Stimulated activated CD4-positive, alpha-beta T cell treated with anti-CD3 and anti-CD28 coated beads, TNF-alpha, amount 100 ng/mL, for 48 hours (primary cell): ENCODE measurements around the gene RTF1.
"Not testable (repeated sequence)": the region's sequence is repeated elsewhere in the genome, so short reads cannot be mapped to it uniquely, and the experiment has no call there.

ENCODE experiments used
- DNase-seq, 3 donors: peaks; one replicate each; pipeline ENCODE4 v3.0.0-alpha.2; 2020; ENCODE audit warnings: low read depth in 3 of 3

RTF1 gene

DNA sequence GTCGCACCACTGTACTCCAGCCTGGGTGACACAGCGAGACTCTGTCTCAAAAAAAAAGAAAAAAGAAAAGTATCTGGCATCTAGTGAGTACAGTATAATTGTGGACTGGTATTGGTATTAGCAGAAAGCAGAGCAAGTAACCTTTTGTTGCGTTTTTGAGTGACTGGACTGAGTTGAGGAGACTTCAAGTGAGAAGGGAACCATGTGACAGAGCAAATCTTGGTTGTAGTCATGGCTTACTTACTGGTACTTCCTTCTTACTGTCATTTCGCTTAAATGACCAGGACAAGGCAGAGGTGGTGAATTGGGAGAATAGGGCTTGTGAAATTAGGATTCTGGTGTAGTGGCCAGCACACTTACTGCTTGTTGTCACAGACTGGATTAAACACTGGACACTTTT is 20.6 kb downstream of the RTF1 start:
- no peak for DNase-seq

DNA sequence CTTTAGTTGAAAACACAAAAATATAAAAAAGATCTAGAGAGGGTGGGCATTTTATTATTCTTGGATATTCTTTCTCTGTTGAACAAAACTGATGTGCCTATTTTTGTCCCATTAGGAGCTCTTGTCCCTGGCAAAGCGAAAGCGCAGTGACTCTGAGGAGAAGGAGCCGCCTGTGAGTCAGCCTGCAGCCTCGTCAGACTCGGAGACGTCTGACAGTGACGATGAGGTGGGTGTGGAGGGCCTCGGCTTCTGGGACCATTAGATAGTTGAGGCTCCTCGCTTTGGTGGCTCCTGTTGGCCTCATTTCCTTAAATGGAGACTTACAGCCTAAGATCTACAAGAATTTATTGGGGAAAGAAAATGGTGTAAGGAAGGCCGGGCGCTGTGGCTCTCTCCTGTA is 21.3 kb downstream of the RTF1 start:
- DNase-seq, result no peak

DNA sequence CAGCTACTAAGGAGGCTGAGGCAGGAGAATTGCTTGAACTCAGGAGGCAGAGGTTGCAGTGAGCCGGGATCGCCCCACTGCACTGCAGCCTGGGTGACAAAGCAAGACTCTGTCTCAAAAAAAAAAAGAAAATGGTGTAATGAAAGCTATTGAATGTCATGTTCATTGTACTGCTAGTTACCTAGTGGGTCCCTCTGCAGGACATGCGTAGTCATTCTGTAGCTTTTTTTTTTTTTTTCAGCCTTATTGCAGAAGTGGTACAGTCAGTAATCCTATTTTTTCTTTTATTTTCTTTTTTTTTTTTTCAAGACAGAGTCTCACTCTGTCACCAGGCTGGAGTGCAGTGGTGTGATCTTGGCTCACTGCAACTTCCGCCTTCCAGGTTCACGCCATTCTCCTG is 21.9 kb downstream of the RTF1 start:
- DNase-seq, result not testable (repeated sequence)

DNA sequence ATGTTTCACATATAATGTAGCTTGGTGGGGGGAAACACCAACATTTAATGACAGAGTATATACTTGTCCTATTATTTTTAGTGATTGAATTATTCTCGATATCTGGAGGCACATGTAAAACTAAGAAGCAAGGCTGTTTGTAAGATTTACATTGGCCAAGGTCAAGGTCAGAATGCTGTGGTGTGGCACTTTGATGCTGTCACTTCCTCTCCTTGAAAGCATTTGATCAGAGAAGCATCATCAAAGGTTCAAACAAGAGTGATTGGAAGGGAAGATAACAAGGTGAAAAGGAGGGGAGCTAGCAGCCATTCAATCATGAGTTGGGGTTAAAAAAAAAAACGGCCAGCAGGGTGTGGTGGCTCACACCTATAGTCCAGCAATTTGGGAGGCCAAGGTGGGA is 26.4 kb downstream of the RTF1 start:
- no peak for DNase-seq

DNA sequence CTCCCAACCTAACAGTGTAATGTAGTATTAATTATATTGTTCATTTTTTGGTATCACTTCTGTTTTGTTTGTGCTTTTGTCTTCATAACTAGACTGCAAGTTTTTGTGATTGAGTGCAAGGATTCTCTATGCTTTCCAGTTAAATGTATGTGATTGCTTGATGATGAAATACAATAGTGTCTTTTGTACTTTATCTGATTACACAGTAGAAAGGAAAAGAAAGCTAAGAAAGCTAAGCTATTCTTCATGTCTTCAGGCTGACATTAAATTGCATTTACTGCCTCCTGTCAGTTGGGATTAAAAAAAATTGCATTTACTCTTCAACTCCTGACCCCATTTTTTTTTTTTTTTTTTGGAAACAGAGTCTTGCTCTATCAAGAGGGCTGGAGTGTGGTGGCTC is 28.5 kb downstream of the RTF1 start:
- DNase-seq, result no peak

DNA sequence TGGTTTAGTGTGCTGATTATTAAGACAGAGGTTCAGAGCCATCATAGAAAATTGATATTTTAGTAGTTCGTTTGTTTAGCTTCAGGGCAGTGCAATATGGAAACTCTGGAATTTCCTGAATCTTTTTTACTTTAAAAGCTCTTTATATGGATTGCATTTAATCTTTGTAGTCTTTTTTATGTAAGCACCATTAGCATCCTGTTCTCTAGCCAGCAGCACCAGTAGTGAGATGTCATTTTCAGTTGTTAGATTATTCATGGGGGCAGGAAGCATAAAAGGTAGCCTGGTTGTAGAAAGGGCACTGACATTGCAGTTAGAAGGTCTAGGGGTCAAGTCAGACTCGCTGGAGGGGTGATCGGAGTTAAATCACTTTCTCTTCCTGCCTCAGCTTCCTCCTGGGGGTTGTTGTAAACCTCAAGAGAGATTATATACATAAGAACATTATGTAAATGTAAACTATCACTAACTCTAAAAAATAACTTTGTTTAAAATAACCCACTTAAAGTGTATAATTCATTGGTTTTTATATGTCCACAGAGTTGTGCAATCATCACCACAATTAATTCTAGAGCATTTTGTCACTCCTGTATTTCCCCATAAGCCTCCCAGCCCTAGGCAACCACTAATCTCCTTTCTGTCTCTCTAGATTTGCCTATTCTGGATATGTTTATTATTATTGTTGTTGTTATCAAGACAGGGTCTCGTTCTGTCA is 45.3 kb downstream of the RTF1 start:
- DNase-seq, result no peak

DNA sequence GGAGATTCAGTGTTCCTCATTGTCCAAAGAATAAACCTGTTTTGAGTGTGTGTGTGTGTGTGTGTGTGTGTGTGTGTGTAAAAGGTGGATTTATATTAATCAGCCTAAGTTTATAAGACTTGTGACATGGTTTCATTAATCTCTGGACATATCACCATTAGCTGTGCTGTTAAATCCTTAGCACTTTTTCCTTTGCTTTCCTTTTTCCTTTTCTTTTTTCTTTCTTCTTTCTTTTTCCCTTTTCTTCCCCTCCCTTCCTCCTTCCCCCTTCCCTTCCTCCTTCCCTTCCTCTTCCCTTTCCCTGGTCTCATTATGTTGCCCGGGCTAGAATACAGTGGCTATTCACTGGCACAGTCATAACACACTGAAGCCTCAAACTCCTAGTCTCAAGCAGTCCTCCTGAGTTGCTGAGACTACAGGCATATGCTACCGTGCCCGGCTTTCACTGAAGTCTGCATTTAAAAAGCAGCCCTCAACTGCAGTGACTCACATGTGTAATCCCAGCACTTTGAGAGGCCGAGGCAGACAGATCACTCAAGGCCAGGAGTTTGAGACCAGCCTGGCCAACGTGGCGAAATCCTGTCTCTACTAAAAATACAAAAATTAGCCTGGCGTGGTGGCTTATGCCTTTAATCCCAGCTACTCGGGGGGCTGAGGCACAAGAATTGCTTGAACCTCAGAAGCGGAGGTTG is 48.1 kb downstream of the RTF1 start:
- DNase-seq, result no peak

DNA sequence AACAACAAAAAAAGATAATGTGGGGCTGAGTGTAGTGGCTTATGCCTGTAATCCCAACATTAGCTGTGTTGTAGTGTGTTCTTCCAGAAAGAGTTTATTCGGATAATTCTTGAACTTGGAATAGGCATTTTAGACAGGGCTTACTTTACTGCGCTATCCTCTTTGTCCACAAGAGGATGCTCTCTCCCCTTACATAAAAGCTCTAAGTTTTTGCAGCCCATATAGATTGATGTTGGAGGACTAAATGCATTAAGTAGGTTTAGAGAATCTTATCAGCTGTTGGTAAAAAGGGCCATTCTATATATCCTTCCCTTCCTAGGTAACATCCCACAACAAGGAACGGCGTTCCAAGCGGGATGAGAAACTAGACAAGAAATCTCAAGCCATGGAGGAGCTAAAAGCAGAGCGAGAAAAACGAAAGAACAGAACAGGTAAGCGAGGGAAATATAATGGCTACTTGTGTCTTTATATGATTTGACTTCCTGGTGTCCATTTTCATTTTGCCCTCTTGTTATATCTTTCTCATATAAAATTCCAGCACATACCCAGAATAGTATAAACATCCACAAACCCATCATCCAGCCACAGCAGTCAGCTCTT is 49.0 kb downstream of the RTF1 start:
- DNase-seq, result no peak

DNA sequence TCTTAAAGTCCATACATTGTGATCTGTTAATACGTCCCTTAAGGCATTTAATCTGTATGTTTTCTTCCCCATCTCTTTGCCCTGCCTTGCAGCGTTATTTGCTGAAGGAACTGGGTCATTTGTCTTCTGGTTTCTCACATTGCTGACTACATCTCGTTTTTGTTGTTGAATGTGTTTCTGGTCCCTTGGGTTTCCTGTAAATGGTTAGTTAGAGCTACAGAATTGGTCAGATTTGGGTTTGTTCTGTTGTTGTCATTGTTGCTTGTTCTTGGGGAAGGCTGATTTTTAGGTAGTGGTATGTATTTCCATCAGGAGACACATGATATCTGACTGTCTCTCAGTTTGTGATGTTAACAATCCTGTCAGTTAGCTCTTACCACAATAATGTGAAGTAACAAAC is 49.8 kb downstream of the RTF1 start:
- no peak for DNase-seq

DNA sequence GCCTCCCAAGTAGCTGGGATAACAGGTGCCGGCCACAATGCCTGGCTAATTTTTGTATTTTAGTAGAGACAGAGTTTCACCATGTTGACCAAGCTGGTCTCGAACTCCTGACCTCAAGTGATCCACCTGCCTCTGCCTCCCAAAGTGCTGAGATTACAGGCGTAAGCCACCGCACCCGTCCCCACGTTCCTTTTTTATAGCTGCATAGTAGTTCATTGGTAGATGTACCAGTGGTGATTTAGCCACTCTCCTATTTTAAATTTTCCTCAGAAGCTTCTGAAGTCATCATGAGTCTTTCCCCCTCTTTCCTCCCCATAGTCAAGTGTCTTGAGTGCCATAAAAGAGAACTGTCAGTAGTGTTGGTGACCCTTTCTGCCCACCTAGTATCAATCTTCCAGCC is 52.7 kb downstream of the RTF1 start:
- not testable (repeated sequence) for DNase-seq

DNA sequence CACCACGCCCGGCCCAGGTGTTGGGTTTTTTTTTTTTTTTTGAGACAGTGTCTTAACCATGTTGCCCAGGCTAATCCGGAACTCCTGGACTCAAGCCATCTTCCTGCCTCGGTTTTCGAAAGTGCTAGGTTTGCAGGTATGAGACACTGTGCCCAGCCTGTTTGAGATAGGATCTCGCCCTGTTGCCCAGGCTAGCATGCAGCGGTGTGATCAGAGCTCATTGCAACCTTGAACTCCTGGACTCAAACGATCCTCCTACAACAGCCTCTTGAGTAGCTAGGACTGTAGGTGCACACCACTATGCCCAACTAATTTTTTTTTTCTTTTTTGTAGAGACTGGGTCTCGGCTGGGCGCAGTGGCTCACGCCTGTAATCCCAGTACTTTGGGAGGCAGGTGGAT is 56.5 kb downstream of the RTF1 start:
- no peak for DNase-seq

DNA sequence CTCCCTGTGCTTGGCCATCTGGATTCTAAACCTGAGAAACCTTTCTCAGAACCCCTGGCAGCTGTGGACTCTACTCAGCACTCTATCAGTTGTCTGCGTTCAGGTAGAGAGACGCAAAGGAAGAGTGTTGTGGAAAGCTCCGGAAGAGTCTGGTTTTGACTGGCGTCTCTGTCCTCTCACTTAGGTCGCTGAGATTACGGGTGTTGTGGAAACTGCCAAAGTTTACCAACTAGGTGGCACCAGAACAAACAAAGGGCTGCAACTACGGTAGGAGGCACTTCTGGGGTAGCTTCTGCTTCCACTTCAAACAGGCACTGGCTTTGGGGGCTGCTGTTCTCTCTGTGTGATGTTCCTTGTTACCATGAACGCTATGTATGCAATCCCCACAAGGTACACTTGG is 57.5 kb downstream of the RTF1 start:
- no peak for DNase-seq

DNA sequence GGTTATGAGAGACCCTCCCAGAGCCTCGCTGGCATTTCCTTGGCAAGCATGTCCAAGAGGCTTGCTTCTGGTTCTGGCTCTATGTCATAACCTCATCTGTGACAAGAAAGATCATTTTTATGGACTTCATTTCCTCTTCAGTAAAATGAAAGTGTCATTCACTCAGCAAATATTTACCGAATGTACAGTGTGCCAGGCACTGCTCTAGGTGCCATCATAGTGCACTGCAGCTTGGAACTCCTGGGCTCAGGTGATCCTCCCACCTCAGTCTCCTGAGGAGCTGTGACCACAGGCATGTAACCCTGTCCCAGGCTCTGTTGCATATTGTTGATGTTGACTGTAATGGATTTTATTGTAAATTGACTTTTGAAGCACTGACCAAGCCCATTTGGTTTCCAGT is 58.0 kb downstream of the RTF1 start:
- no peak for DNase-seq

DNA sequence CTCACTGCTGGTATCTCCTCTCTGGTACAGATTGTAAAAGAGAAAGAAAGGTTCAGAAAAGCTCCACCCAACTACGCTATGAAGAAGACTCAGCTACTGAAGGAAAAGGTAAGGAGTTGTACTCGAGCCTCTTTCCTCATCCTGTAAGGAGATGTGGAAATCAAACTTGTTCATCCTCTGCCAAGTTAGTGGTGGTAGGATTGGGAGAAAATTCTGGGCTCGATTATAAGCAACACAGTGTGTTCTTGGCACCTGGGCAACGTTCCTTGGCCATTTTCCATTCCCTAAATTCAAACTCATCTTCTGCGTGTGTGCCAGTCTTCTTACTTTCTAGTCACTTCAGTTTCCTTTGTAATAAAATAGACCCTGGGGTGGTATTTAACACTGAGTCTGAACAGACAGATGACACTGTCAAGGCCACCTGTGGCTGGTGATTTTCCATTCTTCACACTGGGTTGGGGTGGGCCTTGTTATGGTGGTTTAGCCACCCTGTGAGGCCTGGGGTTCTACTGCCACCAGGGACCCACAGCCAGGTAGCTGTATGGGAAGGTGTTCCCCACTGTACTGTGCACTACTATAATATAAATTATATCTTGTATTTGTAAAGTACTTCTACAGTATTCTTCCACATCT is 59.6 kb downstream of the RTF1 start:
- no peak for DNase-seq

DNA sequence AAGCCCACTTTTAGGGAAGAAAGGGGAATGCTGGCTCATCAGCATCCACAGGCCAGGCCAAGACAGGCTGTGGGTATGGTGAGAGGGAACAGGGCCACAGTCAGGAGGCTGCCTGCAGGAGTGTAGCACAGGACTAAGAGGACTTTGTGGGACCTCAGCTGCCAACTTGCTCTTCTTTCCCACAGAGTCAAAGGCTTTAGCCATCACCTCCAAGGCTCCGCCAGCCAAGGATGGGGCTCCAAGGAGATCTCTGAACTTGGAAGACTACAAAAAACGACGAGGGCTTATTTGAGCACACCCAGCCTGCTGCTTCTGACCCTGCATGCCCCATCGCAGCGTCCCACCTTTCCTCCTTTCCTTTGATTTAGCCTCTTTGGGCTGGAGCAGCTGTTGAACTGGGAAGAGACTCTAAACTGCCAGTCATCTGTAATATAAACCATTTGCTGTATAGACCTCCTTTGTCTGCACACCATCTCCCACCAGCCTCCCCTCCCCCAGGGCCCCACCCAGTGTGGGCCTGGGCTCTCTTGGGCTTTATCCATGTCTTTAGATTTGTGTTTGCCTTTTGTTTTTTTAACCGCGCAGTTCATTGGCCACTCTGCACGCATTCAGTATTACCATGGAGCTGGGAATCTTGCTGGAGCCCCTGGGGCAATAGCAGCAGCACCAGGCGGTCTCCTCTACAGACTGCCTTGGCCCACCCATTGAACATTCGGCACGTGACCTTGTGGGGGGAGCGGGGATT is 63.7 kb downstream of the RTF1 start:
- DNase-seq, result no peak

DNA sequence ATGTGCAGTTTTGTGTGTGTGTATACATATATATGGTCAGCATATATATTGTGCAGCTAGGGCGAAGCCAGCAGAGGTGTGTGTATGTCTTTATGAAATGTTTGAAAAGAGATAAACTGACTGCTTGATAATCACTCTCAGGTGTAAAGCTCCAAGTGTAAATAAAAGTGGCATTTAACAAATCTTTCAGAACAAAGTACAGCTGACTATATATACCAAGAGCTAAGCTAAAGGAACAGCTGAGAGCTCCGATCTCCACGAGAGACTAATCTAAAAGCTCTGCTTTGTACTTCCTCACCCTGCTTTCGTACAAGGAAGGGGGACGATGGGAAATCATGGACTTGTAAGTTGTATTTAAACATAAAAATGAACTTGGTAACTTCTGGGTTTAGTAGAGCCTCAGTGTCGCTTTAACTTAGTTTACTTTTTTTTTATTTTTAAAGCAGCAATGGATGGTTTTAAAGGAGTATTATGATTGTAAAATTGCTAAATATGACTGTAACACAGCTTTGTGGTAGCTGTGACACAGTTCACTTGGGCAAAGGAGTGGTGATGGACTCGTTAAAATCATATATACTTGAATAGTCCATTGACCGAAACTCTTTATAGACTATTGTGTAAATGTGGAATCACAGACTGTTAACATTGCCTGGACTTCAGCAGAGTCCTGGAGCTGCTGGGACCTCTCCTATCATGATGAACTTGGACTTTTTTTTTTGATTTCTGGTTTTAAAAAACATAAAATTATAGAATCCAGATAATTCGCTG is 65.4 kb downstream of the RTF1 start:
- DNase-seq, result no peak

DNA sequence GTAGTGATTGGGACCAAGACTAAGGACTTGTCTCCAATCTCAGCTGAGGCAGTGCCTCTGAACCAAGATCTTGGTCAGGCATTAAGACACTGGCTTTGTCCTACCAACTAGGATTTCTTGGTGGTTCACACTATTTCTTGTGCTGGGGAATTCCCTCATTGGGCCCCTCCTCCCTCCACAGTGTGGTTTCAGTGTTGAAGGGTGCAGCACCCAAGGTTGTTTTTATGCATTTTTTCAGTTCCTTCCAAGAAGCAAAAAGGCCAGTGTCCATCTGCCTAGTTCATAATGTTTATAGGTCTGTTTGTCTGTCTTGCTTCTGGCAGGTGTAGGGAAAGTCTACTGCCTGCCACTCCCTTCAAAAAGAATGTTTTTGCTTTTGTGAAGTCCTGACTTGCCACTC is 66.2 kb downstream of the RTF1 start:
- no peak for DNase-seq

DNA sequence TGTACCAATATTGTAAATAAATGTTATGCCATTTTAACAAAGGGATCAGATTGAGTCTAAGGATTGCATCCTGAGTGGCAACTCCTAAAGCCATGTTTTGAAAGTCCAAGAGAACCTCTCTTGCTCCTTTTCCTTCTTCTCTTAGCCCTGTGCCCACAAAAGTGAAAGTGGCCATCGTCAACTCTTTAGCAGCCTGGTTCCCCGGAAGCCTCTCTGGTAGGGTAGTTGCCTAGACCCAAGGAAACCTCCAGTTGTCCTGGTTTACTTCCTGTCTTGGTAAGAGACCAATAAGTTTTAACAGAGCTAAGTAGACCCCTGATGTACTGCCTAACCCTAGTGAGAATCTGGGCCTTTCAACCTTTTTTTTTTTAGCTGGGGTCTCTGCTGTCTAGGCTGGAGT is 66.6 kb downstream of the RTF1 start:
- DNase-seq, result no peak

DNA sequence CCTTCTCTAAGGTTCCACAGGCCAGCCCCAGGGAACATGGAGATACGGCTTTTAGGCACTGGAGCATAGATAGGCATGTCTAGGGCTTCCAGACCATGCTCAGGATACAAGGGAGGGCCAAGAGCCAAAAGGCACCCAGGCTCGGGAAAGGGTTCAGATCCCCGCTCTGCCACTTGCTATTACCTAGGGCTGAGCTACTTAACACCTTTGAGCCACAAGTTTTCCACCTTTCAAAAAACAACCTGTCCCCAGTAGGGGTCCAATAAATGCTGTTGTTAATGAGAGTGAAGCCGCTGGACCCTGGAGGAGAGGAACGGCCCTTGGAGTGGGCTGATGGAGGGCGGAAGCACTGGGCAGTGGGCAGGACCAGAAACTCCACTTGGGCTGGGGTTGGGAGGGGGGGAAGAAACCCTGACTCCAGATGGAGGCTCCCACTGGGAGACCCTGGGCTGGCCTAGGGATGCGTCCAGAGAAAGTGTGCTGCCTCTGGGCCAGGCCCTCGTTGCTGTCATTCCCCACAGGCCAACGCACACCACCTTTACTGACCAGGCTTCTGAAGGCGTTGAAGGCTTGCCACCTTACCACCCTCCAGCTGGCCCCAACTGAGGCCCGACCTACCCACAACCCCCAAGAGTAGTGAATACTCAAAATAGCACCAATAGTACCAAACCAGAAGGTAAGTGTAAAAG is 68.2 kb downstream of the RTF1 start:
- DNase-seq, result no peak

DNA sequence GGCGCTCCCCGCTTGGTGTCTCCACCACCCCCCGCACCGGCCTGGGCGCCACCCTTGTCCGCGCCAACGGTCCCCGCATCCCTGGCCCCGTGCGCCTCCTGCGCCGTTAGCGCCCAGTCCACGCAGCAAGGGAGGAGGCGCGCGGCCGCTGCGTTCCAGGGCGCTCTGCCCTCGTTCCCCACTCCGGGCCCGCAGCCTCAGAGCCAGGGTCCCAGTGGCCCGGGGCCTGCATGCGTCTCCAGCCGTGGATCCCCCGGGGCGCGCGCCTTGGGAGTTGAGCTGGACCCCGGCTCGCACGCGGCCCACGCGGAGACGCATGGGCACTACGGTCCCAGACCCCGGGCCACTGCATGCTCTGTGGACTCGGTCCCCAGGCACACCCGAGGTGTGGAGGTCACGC is 69.4 kb downstream of the RTF1 start:
- no peak for DNase-seq

DNA sequence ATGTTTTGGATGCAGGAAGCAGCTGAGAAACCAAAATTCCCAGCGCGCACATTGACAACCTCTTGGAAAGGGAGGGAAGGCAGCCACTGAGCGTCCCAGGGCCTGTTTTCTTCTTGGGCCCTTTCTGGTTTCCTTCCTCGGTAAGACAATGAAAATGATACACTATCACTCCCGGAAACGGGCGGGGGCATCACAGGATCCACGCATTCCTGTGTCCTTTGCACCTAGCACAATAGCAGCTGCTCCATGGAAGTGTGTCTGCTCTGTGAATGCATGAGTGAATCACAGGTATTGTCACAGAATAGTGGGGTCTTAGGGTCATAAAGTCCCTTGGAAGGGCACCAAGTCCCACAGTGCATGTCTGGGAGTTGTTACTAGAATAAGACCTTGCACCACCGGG is 70.5 kb downstream of the RTF1 start:
- no peak for DNase-seq
